Measurements from ENCODE around the gene FGF16.
"Not testable (repeated sequence)": the region's sequence is repeated elsewhere in the genome, so short reads cannot be mapped to it uniquely, and the experiment has no call there.

FGF16 gene

DNA sequence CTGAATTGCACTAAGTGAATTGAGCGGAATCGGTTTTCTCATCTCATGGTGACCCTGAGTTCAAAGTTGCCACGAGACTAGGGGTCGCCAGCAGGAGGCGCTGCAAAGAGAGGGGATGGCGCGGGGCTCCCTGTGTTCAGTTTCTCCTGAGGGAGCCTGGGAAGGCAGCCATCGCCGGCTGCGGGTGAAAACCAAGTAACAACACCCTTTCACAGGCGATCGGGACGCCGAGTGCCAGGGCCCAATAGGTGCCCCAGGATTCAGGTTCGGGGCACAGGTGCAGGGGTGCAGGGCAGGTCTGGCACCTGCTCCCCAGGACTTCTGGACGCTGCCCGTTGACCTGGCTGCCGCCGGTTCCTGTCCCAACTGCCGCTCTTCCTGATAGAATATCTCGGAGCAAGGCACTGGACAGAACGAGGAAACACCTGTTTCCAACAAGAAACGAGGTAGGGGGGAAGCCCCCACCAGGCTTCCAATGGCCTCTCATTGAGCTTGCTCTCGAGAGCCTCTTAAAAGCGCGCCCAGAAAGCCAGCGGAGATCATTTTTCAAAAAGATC, 1.1 kb upstream of the FGF16 start:
- no peak for DNase-seq (ENCODE audit: low read depth, low spot score)

DNA sequence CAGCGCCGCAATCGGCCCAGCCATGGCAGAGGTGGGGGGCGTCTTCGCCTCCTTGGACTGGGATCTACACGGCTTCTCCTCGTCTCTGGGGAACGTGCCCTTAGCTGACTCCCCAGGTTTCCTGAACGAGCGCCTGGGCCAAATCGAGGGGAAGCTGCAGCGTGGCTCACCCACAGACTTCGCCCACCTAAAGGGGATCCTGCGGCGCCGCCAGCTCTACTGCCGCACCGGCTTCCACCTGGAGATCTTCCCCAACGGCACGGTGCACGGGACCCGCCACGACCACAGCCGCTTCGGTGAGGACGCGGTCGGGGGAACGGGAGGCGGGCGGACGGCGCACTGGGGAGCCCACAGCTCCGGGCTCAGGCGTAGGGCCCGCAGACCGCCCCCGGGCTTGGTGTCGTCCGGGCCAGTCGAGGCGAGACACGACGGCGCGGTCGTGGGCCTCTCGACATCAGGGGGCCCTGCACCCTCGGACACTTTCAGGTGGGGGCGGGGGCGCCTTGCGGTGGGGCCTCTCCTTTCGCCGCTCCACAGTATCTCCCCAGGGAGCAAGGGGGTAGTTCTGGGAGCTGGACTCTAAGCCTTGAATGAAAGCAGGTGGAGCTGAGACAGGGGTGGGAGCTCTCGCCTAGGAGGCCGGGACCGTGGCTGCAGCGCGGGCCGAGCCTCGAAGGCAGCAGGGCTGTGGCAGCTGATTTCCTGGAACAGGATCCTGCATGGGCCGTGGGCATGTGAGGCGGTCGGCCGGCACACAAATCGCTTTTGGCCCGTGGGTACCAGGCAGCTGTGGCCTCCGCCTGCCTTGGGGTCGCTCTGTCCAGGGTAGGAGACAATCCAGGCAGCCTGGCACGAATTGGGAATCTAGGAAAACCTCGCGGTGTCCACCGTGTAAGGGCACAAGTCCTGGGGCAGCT, 722 bp downstream of the FGF16 start:
- DNase-seq (ENCODE audit: low read depth, low spot score), result no peak

DNA sequence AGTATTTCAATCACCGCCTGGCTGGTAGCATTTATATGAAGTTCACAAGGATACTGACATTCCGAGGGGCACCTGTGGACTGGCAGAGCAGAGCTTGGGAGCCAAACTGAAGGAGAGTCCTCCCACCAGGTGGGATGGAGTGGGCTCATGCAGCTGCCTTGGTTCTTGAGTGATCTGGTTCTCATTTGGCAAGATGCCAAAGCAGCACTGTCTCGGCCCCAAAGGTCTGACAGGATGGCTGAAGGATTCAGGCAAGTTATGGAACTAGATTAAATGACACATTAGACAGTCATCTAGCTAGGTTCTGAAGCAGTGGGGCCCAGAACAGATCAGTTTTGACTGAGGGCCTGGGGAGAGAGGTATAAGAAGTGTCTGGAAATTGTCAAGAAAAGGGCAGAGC, 3.2 kb downstream of the FGF16 start:
- DNase-seq (ENCODE audit: low read depth, low spot score), result no peak

DNA sequence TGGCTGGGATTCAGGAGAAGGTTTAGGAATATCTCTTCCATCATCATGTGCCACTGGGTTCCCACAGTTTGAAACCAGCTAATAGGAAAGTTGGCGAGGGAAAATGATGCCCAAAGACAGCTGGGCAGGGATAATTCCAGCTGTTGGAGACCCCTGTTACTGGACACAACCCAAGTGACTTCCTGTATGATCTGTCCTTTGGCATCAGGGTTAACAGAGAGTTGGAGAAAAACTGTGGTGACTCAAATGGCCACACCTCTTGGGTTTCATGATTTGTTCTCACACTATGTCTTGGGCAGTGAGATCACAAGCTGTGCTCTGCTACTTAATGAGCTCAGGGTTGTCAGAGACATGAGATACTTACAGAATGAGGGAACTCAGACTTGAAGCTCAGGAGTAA, 3.8 kb downstream of the FGF16 start:
- no peak for DNase-seq (ENCODE audit: low read depth, low spot score)

DNA sequence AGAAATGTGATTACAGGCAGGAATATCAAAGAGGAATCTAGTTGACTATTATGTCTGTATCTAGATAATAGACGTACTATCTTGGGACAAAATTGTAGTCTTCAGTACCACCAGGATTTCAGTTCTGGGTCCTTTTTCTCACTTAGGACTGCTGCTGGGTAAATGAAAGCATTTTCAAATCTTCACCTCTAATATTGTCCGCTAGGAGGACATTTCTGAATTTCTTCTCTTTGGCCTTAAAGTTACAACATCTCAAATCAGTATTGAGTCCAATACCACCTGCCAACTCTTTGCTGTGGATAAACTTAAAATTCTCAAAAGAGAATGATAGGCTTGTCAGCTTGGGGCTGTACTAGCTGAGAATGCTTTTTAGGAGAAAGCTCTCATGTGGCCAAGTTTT, 6.0 kb downstream of the FGF16 start:
- DNase-seq (ENCODE audit: low read depth, low spot score), result no peak

DNA sequence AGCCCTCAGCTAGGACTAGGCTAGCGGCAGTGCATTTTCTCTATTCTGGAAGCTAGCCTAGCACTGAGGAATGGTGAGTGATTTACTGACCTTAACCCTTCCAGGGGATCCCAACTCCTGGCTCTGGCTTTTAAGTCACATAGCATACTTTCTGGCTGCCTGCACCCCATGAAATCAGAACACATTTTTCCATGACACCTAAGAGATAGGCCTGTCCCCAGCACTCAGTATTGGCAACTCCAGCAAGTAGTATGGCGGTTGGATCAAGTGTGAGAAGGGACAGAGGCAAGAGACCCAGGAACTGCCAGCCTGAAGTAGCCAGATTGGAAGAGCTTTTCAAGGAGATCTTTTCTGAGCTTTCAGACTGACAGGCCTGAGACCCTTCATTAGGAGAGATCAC, 8.2 kb downstream of the FGF16 start:
- no peak for DNase-seq (ENCODE audit: low read depth, low spot score)

DNA sequence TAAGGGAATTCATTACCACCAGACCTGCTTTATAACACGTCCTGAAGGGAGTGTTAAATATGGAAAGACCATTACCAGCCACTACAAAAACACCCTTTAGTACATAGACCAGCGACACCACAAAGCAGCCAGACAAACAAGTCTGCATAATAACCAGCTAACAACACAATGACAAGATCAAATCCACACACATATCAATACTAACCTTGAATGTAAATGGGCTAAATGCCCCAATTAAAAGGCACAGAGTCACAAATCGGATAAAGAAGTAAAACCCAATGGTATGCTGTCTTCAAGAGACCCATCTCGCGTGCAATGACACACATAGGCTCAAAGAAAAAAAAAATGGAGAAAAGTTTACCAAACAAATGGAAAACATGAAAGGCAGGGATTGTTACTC, 36.9 kb downstream of the FGF16 start:
- DNase-seq (ENCODE audit: low read depth, low spot score), result no peak

DNA sequence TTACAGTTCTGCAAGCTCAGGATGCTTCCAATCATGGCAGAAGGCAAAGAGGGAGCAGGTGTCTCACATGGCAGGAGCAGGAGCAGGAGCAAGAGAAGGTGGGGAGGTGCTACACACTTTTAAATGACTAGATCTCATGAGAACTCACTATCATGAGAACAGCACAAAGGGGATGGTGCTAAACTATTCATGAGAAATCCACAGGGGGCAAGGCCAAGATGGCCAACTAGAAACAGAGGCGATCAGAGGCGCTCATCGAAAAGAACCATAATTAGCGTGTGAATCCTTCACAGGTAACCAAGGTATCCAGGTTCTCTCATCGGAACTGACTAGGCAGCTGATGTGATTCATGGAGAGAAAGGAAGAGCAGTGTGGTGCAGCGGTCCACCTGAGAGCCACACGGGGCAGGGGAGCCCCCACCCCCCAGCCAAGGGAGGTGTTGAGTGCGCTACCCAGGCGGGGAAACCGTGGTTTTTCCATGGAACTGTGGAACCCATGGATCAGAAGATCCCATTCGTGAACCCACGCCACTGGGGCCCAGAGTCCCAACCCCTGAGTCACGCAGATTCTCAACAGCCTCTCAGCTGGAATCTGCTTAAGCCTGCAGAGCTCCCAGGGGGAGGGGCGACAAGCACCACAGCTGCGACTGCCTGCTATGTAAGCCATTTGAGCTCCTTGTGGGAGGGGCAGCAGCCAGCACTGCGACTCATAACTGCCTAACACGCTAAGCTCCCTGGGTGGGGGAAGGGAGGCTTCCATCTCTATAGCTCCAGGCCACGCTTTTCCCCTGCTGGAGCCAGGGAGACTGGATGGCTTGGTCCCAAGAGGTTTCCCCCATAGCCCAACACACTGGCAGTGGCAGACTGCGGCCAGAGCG, 46.7 kb downstream of the FGF16 start:
- DNase-seq (ENCODE audit: low read depth, low spot score), result no peak

DNA sequence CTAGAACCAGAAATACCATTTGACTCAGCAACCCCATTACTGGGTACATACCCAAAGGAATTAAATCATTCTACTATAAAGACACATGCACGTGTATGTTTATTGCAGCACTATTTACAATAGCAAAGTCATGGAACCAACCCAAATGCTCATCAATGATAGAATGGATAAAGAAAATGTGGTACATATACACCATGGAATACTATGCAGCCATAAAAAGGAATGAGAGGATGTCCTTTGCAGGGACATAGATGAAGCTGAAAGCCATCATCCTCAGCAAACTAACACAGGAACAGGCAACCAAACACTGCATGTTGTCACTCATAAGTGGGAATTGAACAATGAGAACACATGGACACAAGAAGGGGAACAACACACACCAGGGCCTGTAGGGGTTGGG, 53.0 kb downstream of the FGF16 start:
- DNase-seq (ENCODE audit: low read depth, low spot score), result not testable (repeated sequence)

DNA sequence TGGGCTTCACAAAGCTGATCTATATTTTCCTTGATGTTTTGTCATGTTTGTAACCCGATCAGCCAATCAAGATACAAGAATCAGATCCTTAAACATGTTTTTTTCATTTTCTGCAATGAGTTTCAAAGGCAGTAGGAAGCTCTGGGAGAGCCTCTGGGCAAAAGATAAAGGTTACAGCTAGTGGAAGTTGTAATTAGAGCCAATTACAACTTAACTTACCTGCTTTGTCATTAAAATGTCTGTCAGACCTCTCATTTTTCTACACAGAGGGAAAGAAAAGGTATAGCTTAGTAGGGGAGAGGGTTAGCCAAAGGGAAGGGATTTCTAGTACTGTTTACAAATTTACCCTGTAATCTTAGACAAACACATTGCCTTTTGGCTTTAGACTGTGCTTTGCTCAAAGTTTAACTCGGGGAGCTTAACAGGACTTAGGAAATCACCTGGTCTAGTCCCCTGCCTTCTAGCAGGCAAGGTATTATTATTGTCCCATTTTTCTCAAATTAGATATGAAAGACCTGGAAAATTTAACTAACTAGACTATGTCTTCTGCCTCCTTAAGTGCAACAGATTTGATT, 55.8 kb downstream of the FGF16 start:
- no peak for DNase-seq (ENCODE audit: low read depth, low spot score)

DNA sequence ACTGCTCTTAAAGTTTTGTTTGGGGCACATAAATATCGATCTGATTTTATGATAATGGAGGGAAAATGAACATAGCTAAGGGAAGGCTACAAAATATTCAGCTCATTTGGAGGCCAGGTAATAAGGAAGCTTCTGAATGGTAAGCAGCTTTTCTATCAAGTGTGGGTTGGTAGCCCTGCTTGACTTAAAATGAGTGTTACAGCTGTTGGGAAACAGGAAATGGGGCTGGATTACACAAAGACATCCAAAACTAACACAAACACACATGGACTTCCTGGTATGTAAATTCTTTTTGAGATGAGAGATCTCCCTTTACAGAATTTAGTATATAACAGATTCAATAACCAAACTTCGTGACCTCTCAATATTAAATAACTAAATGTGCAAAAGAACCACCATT, 58.0 kb downstream of the FGF16 start:
- no peak for DNase-seq (ENCODE audit: low read depth, low spot score)
